Measurements from ENCODE around the gene TMED5. TPM values are rescaled to one million over a fixed set of nuclear protein-coding genes. Genes with fewer than 3 reads are reported as not detected.

Gene TMED5
- total RNA-seq, 1 experiment from 2014 or later, result 91.5 TPM

DNA sequence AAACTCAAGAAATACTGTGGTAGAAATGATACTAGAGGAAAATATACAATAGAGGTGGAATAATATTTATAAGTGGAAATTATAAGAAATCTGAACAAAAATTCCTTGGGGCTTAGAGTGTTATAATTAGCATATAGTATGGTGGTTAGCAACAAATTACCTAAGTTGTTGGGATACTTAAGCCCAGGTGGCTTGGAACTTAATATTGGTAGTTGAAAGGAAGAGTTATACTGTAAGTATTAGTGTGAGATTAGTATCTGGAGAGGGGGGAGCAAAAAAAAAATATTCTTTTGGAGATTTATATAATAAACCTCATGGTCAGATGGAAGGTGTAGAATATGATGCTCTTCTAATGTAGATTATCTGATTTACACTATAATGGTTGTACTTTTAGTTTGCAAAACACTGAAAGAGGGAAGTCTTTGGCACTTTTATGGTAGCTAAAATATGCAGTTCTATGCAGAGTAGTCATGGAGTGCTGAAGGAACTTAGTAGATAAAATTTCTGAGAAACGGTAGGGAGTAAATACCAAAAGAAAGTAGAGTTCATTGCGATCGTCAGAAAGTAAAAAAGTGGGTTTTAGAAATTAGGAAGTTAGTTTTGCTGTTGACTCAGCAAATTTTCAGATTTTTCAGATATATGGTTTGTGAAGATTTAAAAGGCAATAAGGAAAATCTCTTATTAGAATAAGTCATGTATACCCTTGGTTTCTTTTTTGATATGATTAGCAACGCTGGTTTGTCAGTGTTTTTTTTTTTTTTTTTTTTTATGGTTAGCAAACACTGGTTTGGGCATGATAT, 55.5 kb downstream of the TMED5 start:
- DNase-seq (ENCODE audit: low read depth), result no peak

DNA sequence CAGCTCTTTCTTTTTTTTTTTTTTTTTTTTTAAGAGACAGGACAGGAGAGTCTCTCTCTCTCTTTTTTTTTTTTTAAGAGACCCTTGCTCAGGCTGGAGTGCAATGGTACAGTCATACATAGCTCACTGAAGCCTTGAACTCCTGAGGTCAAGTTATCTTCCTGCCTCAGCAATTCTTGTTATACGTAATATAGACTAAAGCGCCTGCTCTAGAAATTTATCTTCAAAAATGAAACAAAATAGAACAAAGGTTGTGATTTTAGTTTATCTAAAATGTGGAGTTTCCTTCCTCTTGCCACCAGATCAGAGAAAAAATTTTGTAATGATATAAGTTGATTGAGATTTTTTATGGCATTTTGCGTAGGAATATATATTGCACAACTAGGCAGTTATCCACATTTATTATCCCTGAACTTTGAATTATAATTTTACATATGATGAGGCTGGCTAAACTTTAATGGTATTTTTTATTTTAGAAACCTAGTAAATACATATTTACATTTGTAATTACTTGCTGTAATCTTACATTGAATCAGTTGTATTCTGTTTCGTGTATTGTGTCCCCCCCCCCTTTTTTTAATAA, 56.9 kb downstream of the TMED5 start:
- DNase-seq (ENCODE audit: low read depth), result no peak

- DNase-seq (ENCODE audit: low read depth), result no peak
These were observed 59.6 kb downstream of the TMED5 start for GRCh38 chr1:93120614-93121013.

DNA sequence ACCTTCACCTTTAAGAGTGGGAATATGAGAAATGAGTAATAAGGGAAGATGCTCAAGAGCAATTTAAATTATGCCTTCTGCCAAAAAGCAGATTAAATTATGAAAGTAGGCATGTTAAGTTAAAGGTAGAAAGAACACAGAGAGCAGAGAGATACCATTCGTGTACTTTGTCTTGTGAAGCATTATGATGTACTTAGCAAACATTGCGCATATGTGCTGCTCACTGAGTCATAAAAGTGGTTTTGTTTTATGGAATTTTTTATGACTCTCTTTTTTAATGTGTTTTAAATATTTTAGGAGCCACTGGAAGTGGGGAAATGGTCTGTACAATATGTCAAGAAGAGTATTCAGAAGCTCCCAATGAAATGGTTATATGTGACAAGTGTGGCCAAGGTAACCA, 65.8 kb downstream of the TMED5 start:
- no peak for DNase-seq (ENCODE audit: low read depth)

DNA sequence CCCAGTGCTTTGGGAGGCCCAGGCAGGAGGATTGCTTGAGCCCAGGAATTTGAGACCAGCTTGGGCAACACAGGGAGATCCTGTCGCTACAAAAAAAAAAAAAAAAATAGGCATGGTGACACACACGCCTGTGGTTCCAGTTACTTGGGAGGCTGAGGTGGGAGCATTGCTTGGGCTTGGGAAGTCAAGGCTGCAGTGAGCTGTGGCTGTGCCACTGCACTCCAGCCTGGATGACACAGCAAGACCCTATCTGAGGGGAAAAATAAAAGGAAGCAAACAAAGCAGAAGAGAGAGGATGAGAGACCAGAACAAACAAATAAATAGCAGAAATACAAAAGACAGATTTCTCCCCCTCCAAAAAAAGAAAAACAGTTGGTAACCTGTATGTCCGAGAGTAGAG, 67.1 kb downstream of the TMED5 start:
- no peak for DNase-seq (ENCODE audit: low read depth)

GRCh38 chr1:93111561-93111960, 68.7 kb downstream of the TMED5 start:
- no peak for DNase-seq (ENCODE audit: low read depth)

- no peak for DNase-seq (ENCODE audit: low read depth)
These were observed 69.1 kb downstream of the TMED5 start for GRCh38 chr1:93111065-93111464.

DNA sequence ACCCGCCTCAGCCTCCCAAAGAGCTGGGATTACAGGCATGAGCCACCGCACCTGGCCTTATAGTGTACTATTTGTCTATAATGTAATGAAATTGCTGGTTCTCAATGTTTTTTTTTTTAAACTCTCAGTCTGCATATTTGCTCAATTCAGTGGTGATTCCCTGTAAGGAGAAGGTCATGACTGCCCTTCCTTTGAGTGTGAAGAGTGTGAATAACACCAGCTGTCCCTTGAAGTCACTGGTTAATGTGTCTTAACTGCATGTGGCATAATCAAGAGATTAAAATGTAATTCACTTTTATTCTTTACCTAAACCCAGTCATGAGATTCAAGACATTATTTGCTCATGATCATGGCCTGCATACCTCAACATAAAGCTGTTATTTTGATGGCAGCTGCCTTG, 70.6 kb downstream of the TMED5 start:
- no peak for DNase-seq (ENCODE audit: low read depth)

- DNase-seq (ENCODE audit: low read depth), result no peak
These were observed 71.9 kb downstream of the TMED5 start for GRCh38 chr1:93108335-93108734.

GRCh38 chr1:93107395-93107794, 72.8 kb downstream of the TMED5 start:
- no peak for DNase-seq (ENCODE audit: low read depth)

- DNase-seq (ENCODE audit: low read depth), result no peak
These were observed 74.0 kb downstream of the TMED5 start for GRCh38 chr1:93106226-93106625.

- no peak for DNase-seq (ENCODE audit: low read depth)
These were observed 78.1 kb downstream of the TMED5 start for GRCh38 chr1:93102142-93102541.

Other genes with a start within 250 kb of the TMED5 start
- gene DIPK1A, start 219.0 kb downstream of the TMED5 start, total RNA-seq (2014; rRNA removed; shearing (Covaris generic)), result 12.5 and 13.2 TPM in 2 replicates
- gene MTF2, start 101.1 kb downstream of the TMED5 start, total RNA-seq (2014; rRNA removed; shearing (Covaris generic)), result 57.3 and 67.7 TPM in 2 replicates
- gene CCDC18, start 311 bp upstream of the TMED5 start, total RNA-seq (2014; rRNA removed; shearing (Covaris generic)), result 30.2 and 46.2 TPM in 2 replicates
- gene DR1, start 165.5 kb upstream of the TMED5 start, total RNA-seq (2014; rRNA removed; shearing (Covaris generic)), result 89.9 and 110 TPM in 2 replicates

Data from Daoy (cell line).